Measurements from ENCODE around the gene TRMT2A.
"Not testable (repeated sequence)": the region's sequence is repeated elsewhere in the genome, so short reads cannot be mapped to it uniquely, and the experiment has no call there.

Gene TRMT2A

GRCh38 chr22:20116951-20117632 is at the start of gene TRMT2A:
TRMT2A (minus strand) TSS chr22:20117226; CDS start chr22:20116906, 320 bp downstream.
- peak; percentile 92 for DNase-seq

DNA sequence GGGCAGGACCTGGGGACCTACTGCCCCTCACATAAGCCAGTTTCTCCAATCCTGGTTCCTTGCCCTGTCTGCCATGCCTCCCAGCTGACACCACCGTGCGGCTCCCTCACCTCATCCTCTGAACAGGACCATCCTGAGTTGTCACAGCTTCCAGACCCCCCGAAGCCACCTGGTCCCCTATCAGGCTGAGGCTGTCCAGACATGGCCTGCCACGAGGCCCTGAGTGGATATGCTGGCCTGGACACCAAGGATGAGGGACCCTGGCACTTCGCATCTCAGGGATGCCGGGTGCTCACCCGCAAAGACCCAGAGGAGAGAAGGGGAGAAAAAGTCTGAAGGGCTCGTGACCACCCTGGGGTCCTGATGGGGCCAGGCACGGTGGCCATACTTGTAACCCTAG is 49.7 kb upstream of the TRMT2A start:
- no peak for DNase-seq

DNA sequence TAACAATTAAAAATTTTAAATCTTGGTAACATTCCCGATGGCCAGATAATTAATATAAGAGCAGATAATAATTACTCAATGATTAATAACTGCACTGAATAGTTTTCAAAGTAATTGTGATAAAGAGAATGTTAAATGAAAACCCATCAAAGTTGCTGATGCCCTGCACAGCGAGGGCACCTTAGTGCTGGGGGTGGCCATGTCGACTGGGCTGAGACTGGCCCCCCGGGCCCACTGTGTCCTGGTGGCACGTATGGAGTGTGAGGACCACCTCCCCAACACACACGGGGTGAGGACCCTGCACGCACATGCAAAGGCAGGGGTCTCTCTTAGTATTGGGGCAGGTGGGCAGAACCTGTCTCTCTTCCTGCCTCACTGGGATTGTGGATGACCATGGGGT is 48.9 kb upstream of the TRMT2A start:
- no peak for DNase-seq

- DNase-seq: no peak
Measured at GRCh38 chr22:20165421-20165820, 48.4 kb upstream of the TRMT2A start.

DNA sequence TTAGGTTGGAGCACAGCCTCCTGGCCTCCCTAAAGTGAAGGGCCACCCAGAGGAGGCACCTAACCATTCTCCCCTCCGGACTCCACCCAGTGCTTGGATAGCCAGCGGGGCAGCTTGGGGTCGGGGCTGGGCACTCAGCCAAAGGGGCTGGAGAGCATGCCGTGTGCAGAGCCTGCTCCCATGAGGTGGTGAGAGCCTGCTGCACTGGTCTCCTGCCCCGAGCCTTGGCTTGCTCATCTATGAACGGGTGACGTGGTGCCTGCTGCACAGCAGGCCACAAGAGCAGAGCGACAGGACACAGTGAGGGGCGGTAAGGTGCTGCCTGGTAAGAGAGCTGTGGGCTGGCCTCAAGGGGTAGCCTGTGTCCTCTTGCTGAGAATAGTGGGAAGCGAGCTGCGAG is 47.8 kb upstream of the TRMT2A start:
- no peak for DNase-seq

GRCh38 chr22:20160041-20160440 is 43.0 kb upstream of the TRMT2A start:
- DNase-seq: no peak

GRCh38 chr22:20159531-20159930 is 42.5 kb upstream of the TRMT2A start:
- not testable (repeated sequence) for DNase-seq

DNA sequence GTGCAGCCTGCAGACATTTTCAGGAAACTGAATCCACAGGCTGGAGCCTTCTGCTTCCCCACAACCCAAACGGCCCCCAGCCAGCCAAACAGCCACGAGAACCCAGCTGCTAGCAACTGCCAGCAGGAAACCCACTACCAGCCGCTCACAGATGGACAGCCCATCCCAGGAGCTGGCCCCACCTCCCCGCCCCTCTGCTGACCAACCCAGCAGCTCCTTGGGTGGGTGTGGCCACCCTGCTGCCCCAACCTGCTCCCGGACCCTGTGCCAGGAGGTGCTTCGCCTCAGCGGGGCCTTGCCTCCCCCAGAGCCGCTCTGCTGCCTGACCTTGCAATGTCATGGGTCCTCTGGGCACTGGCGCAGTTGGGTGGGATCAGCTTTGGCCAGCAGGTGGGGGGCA is 42.0 kb upstream of the TRMT2A start:
- no peak for DNase-seq

GRCh38 chr22:20158391-20159036 is 41.5 kb upstream of the TRMT2A start:
- DNase-seq: no peak

DNA sequence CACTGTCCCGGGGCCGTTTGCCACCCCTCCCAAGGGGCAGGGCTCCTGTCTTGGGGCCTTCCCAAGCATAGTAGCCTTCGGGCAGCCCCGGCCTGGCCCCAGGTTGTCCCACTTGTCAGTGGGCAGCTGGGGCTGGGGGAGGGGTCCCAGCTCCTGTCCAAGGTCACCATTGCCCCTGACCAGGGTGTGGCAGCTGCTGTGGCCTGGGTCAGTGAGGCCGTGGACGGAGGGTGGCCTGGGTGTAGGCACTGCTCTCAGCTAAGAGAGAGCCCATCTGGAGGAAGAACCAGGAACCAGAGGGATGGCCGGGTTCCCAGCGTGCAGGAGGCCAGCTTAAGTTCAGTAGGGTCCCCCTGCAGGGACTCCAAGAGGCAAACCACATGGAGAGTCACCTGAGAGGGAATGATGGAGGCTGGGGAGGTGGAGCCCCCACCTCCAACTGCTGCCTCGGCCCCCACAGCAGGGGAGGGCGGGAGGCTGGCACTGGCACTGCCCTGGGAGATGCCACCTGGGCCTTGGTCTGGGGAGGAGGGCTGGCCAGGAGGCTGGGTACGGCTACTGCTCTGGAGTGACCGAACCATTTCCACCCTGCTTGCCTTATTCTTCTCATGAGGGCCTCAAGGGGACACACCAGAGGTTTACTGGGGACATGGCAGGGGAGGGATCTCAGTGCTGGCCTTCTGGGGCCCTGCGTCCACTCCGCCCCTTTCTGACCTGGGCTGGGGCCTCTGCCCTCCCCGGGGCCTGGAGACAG is 40.6 kb upstream of the TRMT2A start:
- DNase-seq: no peak

DNA sequence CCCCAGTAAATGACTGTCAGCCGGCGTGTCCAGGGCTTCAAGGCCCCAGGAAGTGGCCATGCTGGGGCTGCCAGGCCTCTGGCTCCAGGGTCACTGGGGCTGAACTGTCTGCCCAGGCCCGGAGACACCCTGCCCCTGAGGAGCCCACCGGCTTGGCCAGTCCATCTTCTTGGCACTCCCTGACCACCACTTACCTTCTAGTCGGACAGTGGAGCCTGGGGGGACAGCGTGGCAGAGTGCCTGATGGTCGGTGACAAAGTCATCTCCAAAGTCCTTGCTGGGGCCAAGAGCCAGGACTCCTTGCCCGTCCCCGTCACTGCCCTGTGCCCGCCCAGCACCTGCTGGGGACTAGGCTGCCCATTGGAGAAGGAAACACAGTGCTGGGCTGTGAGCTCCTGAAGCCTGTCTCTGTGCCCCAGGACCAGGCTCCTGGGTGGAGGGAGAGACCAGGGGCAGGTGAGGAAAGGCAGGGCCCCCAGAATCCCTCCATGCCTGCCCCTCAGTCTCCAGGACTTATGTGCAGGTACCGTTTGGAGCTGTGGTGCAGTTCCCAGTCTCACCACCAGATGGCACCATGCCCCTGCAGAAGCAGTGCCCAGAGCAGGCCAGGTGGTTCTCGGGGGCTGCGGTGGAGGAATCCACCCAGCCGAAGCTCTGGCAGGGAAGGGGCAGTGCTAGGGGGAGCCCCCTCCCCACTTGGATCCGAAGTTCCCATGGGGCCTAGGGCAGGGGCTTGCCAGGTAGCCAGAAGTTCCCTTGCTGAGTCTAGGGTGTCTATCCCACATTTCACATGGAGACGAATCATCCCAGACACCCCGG is 39.8 kb upstream of the TRMT2A start:
- peak; percentile 40 for DNase-seq

DNA sequence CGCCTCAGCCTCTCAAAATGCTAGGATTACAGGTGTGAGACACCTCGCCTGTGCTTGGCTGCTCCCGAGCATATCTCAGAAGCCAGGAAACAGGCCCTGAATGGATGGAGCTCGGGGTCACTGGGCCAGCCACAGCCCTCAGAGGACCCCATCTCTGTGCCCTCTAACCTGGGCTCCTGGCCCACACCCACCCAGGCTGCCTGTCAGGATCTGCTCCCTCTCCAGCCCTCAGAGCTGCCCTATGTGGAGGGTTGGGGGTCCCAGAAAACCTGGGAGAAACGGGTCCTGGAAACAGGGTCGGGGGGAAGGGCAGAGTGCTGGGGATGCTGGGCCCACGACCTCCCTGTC is 39.0 kb upstream of the TRMT2A start:
- DNase-seq: no peak

GRCh38 chr22:20155330-20156041 is 38.5 kb upstream of the TRMT2A start:
- DNase-seq: peak; percentile 90

DNA sequence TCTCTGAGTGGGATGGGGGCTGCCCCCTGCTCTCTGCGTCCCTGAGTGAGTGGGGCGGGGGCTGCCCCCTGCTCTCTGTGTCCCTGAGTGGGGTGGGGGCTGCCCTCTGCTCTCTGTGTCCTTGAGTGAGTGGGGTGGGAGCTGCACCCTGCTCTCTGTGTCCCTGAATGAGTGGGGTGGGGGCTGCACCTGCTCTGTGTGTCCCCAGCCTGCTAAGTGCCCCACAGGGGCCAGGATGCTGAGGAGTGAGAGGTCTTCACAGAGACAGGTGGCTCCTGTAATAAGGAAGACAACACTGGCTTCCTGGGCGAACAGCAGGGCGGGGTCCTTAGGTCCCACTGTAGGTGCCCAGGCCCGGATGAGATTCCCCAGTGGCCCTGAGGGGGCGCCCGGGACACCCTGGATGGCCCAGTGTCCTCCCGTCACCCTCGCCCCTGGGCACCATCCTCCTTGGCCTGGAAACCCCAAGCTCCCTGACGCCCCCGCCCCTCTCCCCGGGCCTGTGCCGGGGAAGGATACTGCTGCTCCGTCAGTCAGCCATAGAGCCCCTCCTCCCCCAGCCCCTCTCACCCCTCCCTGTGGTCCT is 37.7 kb upstream of the TRMT2A start:
- DNase-seq: peak; percentile 19

GRCh38 chr22:20153945-20154344 is 36.9 kb upstream of the TRMT2A start:
- DNase-seq: no peak

- DNase-seq: no peak
Measured at GRCh38 chr22:20152464-20152890, 35.5 kb upstream of the TRMT2A start.

DNA sequence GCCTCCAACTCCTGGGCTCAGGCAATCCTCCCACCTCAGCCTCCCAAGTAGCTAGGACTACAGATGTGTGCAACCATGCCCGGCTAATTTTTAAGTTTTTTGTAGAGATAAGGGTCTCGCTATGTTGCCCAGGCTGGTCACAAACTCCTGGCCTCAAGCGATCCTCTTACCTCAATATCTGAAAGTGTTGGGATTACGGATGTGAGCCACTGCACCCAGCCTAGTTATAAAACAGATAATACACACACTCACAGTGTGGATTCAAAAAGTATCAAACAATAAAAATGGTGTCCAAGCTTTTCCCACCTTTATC is 34.2 kb upstream of the TRMT2A start:
- DNase-seq: no peak

- no peak for DNase-seq
Measured at GRCh38 chr22:20150381-20151275, 33.6 kb upstream of the TRMT2A start, which contains the start of gene CCDC188. CCDC188 (minus strand) TSS chr22:20151055; CDS start chr22:20150986, 69 bp downstream.

- DNase-seq: no peak
Measured at GRCh38 chr22:20149257-20150250, 32.5 kb upstream of the TRMT2A start.

- DNase-seq: no peak
Measured at GRCh38 chr22:20148414-20148813, 31.4 kb upstream of the TRMT2A start.

Measured in NCI-H1105 treated with DMSO at 0.1 percent for 48 hours (cell line).